Neural crest cell (in vitro differentiated cells): ENCODE results near the gene LPAR5. TPM values are rescaled to one million over a fixed set of nuclear protein-coding genes. Genes with fewer than 3 reads are reported as not detected.

Source experiments
- DNase-seq: peaks from one replicate; pipeline ENCODE4 v3.0.0; 2021; ENCODE audit warnings: low read depth, mixed read lengths, low spot score
- H3K27ac Mint-ChIP-seq: one replicate; pipeline ENCODE4 v1.8.0; 2021; ENCODE audit warnings: mild to moderate bottlenecking, mixed read lengths; ENCODE audit not compliant: unreplicated experiment
- H3K27me3 Mint-ChIP-seq: 2 replicates; pipeline ENCODE4 v1.8.0; 2021; ENCODE audit warnings: low read depth, mild to moderate bottlenecking, mixed read lengths
- H3K36me3 Mint-ChIP-seq: 2 replicates; pipeline ENCODE4 v1.8.0; 2021; ENCODE audit warnings: low read depth, mild to moderate bottlenecking, mixed read lengths
- H3K4me1 Mint-ChIP-seq: 2 replicates; pipeline ENCODE4 v1.8.0; 2021; ENCODE audit warnings: mixed read lengths
- H3K4me3 Mint-ChIP-seq: one replicate; pipeline ENCODE4 v1.8.0; 2021; ENCODE audit warnings: mild to moderate bottlenecking, mixed read lengths
- H3K9me3 Mint-ChIP-seq: 2 replicates; pipeline ENCODE4 v1.8.0; 2021; ENCODE audit warnings: mixed read lengths
- CTCF ChIP-seq: fragments of 200-600 bp; sonication (generic); conservative IDR thresholded peaks from 2 replicates; pipeline ENCODE4 v1.5.0; 2021; ENCODE audit warnings: antibody characterized with exemption, mild to moderate bottlenecking
- total RNA-seq: library from RNA; stranded (reverse); gene quantifications from 2 replicates; pipeline ENCODE4 v1.2.1, GENCODE V29; 2021

The LPAR5 gene
- total RNA-seq, 1 donor from 2014 or later = not detected

GRCh38 chr12:6653342-6653741, 17.6 kb upstream of the LPAR5 start:
- Mint-ChIP-seq H3K9me3 (no peaks in the 10 kb centered on the region), H3K4me1 (no peaks in the 10 kb centered on the region), H3K27me3 (no peaks in the 10 kb centered on the region), H3K4me3 (no peak overlapping the region), H3K27ac (no peak overlapping the region), H3K36me3 (peaks cover 5% of the 10 kb centered on the region)
- no peak for DNase-seq
- no peak for TF ChIP-seq CTCF

GRCh38 chr12:6652391-6652790, 16.6 kb upstream of the LPAR5 start:
- Mint-ChIP-seq H3K27me3 (no peaks in the 10 kb centered on the region), H3K36me3 (peaks cover 8% of the 10 kb centered on the region), H3K9me3 (no peaks in the 10 kb centered on the region), H3K27ac (no peak overlapping the region), H3K4me1 (no peaks in the 10 kb centered on the region), H3K4me3 (no peak overlapping the region)
- no peak for DNase-seq
- TF ChIP-seq CTCF = no peak

GRCh38 chr12:6650832-6651231, 15.1 kb upstream of the LPAR5 start:
- no peaks in the 10 kb centered on the region for H3K27me3 Mint-ChIP-seq
- H3K4me1 Mint-ChIP-seq = peaks cover 9% of the 10 kb centered on the region
- no peak overlapping the region for H3K4me3 Mint-ChIP-seq
- peaks cover 8% of the 10 kb centered on the region for H3K36me3 Mint-ChIP-seq
- H3K9me3 Mint-ChIP-seq = no peaks in the 10 kb centered on the region
- no peak for DNase-seq
- no peak overlapping the region for H3K27ac Mint-ChIP-seq
- no peak for TF ChIP-seq CTCF

DNA sequence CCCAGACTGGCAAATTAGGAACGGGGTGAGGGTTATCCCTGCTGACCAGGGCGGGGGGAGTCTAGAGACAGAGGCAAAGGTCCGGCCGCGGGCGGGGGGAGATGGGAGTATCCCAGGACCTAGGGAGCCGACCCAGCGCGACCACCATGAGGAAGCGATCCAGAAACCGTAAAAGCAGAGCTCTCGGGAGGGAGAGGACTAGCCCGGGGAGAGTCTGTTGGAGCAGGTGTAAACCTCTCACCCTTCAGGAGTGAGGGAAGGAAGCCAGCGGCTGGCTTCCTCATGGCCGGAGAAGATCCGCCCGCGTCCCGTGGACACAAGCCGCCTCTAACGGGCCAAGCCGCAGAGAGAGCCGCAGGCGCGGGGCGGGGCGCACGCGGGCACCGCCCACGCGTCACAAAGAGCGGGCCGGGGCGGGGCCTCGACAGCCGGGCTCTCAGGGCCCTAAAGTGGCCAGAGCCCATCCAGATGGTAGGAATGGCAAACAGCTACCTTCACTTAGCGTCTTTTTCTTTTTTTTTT, 11.4 kb upstream of the LPAR5 start, which contains the start of gene ACRBP:
ACRBP (minus strand) TSS at position 350 of the 522 bp plus-strand sequence; CDS start at position 284, 66 bp downstream.
- H3K36me3 Mint-ChIP-seq = peaks cover 10% of the 10 kb centered on the region
- DNase-seq = peak; percentile 69
- peaks cover 11% of the 10 kb centered on the region for H3K27me3 Mint-ChIP-seq
- H3K27ac Mint-ChIP-seq = peak within 1 kb of the TSS; percentile 46
- TF ChIP-seq CTCF = no peak
- H3K4me3 Mint-ChIP-seq = peak within 1 kb of the TSS; percentile 83
- no peaks in the 10 kb centered on the region for H3K9me3 Mint-ChIP-seq
- H3K4me1 Mint-ChIP-seq = peaks cover 16% of the 10 kb centered on the region

- DNase-seq = no peak
- H3K27ac Mint-ChIP-seq = peak overlapping the region; percentile 46
- TF ChIP-seq CTCF = no peak
- peaks cover 18% of the 10 kb centered on the region for H3K27me3 Mint-ChIP-seq
- H3K9me3 Mint-ChIP-seq = no peaks in the 10 kb centered on the region
- peaks cover 16% of the 10 kb centered on the region for H3K4me1 Mint-ChIP-seq
- peaks cover 8% of the 10 kb centered on the region for H3K36me3 Mint-ChIP-seq
- H3K4me3 Mint-ChIP-seq = peak overlapping the region; percentile 83
These were observed 10.7 kb upstream of the LPAR5 start for GRCh38 chr12:6646276-6647082.
